ENCODE data around the gene KCTD19. TPM values are rescaled to one million over a fixed set of nuclear protein-coding genes. Genes with fewer than 3 reads are reported as not detected.

KCTD19 gene
- total and polyA plus RNA-seq, 8 donors = 0.73 to 13.1 (median 7.7) TPM; not detected in 1

GRCh38 chr16:67294171-67294757 is 32.3 kb downstream of the KCTD19 start:
- no peak overlapping the region for H3K4me3 ChIP-seq
- H3K27me3 ChIP-seq = no peaks in the 10 kb centered on the region
- no peaks in the 10 kb centered on the region for H3K9me3 ChIP-seq
- DNase-seq (no peak), ATAC-seq (no peak)
- no peaks in the 10 kb centered on the region for H3K36me3 ChIP-seq
- TF ChIP-seq CTCF (IDR thresholded peaks at IDR 0.05) = no peak
- H3K27ac ChIP-seq = no peak overlapping the region
- no peaks in the 10 kb centered on the region for H3K4me1 ChIP-seq
- intact Hi-C loops (cut with DNase I) = no loop called here

- no peak for TF ChIP-seq CTCF (IDR thresholded peaks at IDR 0.05)
- Histone ChIP-seq H3K9me3 (no peaks in the 10 kb centered on the region), H3K36me3 (no peaks in the 10 kb centered on the region), H3K4me1 (no peaks in the 10 kb centered on the region), H3K27ac (no peak overlapping the region), H3K27me3 (no peaks in the 10 kb centered on the region), H3K4me3 (no peak overlapping the region)
- intact Hi-C loops (cut with DNase I) = no loop called here
- no peak for DNase-seq
- no peak for ATAC-seq
These were observed 35.1 kb downstream of the KCTD19 start for GRCh38 chr16:67291461-67291860.

- intact Hi-C loops (cut with DNase I) = no loop called here
- no peaks in the 10 kb centered on the region for H3K27me3 ChIP-seq
- H3K27ac ChIP-seq = no peak overlapping the region
- H3K4me1 ChIP-seq = no peaks in the 10 kb centered on the region
- H3K36me3 ChIP-seq = no peaks in the 10 kb centered on the region
- DNase-seq (no peak), ATAC-seq (no peak)
- TF ChIP-seq CTCF (IDR thresholded peaks at IDR 0.05) = no peak
- no peaks in the 10 kb centered on the region for H3K9me3 ChIP-seq
- no peak overlapping the region for H3K4me3 ChIP-seq
These were observed 38.6 kb downstream of the KCTD19 start for GRCh38 chr16:67287960-67288359.

- no peak overlapping the region for H3K4me3 ChIP-seq
- ATAC-seq = no peak
- no peaks in the 10 kb centered on the region for H3K27me3 ChIP-seq
- no peaks in the 10 kb centered on the region for H3K4me1 ChIP-seq
- TF ChIP-seq CTCF (IDR thresholded peaks at IDR 0.05) = no peak
- no peaks in the 10 kb centered on the region for H3K9me3 ChIP-seq
- no peak overlapping the region for H3K27ac ChIP-seq
- DNase-seq = no peak
- intact Hi-C loops (cut with DNase I) = no loop called here
- no peaks in the 10 kb centered on the region for H3K36me3 ChIP-seq
These were observed 39.9 kb downstream of the KCTD19 start for GRCh38 chr16:67286441-67287235.

Data from left lung (tissue), 10 donors.